Mesothelial cell of epicardium (in vitro differentiated cells): ENCODE results near the gene FPR2. TPM values are rescaled to one million over a fixed set of nuclear protein-coding genes. Genes with fewer than 3 reads are reported as not detected.

Experiments
- DNase-seq, 2 experiments: peaks; one replicate each; pipeline ENCODE4 v3.0.0; 2021; ENCODE audit warnings: low spot score in 2 of 2; ENCODE audit not compliant: unreplicated experiment in 2 of 2
- H3K27ac Mint-ChIP-seq: 2 replicates; pipeline ENCODE4 v1.8.0; 2021; ENCODE audit warnings: mixed read lengths
- H3K27me3 Mint-ChIP-seq: 2 replicates; pipeline ENCODE4 v1.8.0; 2021; ENCODE audit warnings: low read depth, mixed read lengths
- H3K36me3 Mint-ChIP-seq: 2 replicates; pipeline ENCODE4 v1.8.0; 2021; ENCODE audit warnings: mixed read lengths
- H3K4me1 Mint-ChIP-seq: 2 replicates; pipeline ENCODE4 v1.8.0; 2021; ENCODE audit warnings: mixed read lengths
- H3K4me3 Mint-ChIP-seq: 2 replicates; pipeline ENCODE4 v1.8.0; 2021; ENCODE audit warnings: mild to moderate bottlenecking, moderate library complexity, mixed read lengths
- H3K9me3 Mint-ChIP-seq: 2 replicates; pipeline ENCODE4 v1.8.0; 2021; ENCODE audit warnings: mixed read lengths
- total RNA-seq: library from RNA; stranded (reverse); gene quantifications from 3 replicates; pipeline ENCODE4 v1.2.1, GENCODE V29; 2021
- TF ChIP-seq, protein P1 (sequence below): fragments of 200-600 bp; sonication (generic); IDR thresholded peaks from one replicate; pipeline ENCODE4 v1.5.0; 2021; ENCODE audit warnings: antibody characterized with exemption; ENCODE audit not compliant: unreplicated experiment

FPR2 gene
- total RNA-seq, 1 donor from 2014 or later, result not detected

DNA sequence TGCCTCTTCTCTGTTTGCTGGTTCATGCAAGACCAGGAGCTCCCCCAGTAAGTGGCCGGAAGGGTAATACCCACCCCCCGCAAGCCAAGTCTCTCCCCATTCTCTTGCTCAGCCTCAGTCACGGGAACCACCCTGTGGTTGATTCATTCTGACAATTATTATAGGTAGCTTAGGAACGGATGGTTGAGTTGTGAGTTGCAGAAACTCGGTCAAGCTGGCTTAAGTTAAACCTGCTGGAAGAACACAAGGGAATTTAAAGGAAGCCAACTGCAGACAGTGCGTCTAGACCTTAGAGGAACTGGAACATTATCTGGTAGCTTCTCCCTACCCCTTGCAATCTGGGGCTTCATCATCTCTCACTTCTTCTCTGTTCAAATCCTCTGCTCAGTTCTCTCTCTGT lies 18.2 kb upstream of the FPR2 start:
- H3K4me1 Mint-ChIP-seq, result no peaks in the 10 kb centered on the region
- H3K36me3 Mint-ChIP-seq, result no peaks in the 10 kb centered on the region
- DNase-seq, result no peak
- H3K4me3 Mint-ChIP-seq, result no peak overlapping the region
- peaks cover 30% of the 10 kb centered on the region for H3K9me3 Mint-ChIP-seq
- H3K27me3 Mint-ChIP-seq, result no peaks in the 10 kb centered on the region
- no peak overlapping the region for H3K27ac Mint-ChIP-seq
- TF ChIP-seq, protein P1, sequence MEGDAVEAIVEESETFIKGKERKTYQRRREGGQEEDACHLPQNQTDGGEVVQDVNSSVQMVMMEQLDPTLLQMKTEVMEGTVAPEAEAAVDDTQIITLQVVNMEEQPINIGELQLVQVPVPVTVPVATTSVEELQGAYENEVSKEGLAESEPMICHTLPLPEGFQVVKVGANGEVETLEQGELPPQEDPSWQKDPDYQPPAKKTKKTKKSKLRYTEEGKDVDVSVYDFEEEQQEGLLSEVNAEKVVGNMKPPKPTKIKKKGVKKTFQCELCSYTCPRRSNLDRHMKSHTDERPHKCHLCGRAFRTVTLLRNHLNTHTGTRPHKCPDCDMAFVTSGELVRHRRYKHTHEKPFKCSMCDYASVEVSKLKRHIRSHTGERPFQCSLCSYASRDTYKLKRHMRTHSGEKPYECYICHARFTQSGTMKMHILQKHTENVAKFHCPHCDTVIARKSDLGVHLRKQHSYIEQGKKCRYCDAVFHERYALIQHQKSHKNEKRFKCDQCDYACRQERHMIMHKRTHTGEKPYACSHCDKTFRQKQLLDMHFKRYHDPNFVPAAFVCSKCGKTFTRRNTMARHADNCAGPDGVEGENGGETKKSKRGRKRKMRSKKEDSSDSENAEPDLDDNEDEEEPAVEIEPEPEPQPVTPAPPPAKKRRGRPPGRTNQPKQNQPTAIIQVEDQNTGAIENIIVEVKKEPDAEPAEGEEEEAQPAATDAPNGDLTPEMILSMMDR, result no peak

DNA sequence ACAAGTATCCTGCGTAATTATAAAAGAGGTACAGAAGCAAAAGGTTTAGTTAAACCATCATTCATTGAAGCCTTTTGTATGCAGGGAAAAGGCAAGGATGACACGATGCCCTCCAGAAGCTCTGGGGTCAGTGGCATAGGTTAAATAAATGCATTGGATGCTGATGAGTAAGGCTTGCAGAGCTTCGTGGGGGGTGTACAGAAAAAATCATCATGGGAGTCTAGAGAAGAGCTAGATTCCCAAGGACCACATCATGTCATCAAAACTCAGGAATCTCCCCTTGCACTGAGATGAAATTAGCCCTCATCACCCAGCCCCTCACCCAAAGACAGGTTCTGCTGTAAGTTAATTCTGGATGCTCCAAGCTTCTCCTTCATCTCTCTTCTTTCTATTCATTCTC lies 17.6 kb upstream of the FPR2 start:
- Mint-ChIP-seq H3K36me3 (no peaks in the 10 kb centered on the region), H3K27me3 (no peaks in the 10 kb centered on the region), H3K9me3 (peaks cover 34% of the 10 kb centered on the region), H3K4me3 (no peak overlapping the region), H3K27ac (no peak overlapping the region), H3K4me1 (no peaks in the 10 kb centered on the region)
- DNase-seq, result no peak
- TF ChIP-seq, protein P1, result no peak

DNA sequence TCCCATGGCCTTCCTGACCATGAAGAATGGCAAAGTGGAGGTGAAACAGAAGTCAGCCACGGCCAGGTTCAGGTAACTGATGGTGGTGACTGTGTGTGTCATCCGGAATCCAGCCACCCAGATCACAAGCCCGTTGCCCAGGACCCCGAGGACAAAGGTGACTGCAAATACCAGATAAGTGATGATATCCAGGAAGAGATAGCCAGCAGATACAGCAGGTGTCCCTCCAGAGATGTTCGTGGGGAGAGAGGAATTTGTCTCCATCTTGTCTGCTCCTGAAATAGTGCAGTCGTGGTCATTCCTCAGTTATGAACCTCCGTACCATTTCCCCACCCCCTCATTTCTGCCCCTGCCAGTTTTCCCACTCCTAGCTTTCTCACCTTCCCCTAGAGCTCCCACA lies 14.2 kb upstream of the FPR2 start:
- TF ChIP-seq, protein P1, result no peak
- Mint-ChIP-seq H3K9me3 (peaks cover 44% of the 10 kb centered on the region), H3K27me3 (no peaks in the 10 kb centered on the region), H3K4me1 (no peaks in the 10 kb centered on the region), H3K36me3 (no peaks in the 10 kb centered on the region), H3K27ac (no peak overlapping the region), H3K4me3 (no peak overlapping the region)
- DNase-seq, result no peak

DNA sequence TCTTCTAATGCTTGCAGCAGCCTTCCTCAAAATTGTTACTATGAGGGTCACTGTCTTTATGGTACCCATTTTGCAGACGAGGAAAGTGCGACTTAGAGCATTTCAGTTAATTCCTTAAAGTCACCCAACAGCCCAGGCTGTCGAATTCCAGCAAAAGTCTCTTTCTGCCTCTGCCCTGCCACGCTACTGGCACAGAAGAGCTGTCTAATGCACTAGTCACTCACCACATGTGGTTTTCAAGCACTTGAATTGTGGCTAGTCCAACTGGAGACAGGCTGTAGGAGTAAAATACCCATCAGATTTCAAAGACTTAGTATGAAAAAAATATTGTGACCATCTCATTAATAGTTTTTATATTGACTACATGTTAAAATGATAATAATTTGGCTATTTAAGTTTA lies 11.0 kb upstream of the FPR2 start:
- no peak overlapping the region for H3K27ac Mint-ChIP-seq
- no peaks in the 10 kb centered on the region for H3K36me3 Mint-ChIP-seq
- TF ChIP-seq, protein P1, result no peak
- H3K4me1 Mint-ChIP-seq, result no peaks in the 10 kb centered on the region
- no peak overlapping the region for H3K4me3 Mint-ChIP-seq
- H3K27me3 Mint-ChIP-seq, result no peaks in the 10 kb centered on the region
- DNase-seq, result no peak
- peaks cover 53% of the 10 kb centered on the region for H3K9me3 Mint-ChIP-seq

DNA sequence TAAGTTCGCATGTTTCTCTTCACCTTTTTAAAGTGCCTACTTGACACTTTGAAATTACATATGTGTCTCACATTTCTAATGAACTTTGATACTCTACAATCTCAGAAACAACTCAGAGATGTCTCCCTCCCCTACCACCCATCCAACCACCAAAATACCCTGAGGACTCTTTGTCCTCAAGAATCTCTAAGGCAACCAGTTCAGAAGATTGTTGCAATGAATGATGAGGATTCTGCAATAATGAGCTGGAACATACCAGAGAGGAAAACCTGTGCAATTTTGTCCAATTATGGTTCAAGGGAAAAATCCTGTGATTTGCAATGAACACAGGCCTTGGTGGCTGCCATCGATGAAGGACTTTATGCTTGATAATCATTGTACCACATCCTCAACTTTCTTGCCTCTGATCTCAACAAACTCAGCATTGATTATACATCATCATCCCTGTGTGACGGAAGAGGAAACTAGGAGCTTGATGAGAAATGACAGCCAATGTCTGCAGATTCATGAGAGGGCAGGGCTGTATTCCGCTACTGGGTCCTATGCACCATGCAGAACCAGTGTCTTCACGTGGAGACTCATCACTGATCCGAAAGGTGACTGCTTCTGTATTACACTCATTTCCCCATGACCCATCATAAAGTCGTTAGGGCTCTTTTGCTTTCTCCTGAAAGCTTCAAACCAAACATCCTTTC lies 10.4 kb upstream of the FPR2 start:
- Mint-ChIP-seq H3K4me1 (no peaks in the 10 kb centered on the region), H3K27ac (no peak overlapping the region), H3K4me3 (no peak overlapping the region), H3K27me3 (no peaks in the 10 kb centered on the region), H3K36me3 (no peaks in the 10 kb centered on the region), H3K9me3 (peaks cover 56% of the 10 kb centered on the region)
- no peak for DNase-seq
- TF ChIP-seq, protein P1, result no peak

DNA sequence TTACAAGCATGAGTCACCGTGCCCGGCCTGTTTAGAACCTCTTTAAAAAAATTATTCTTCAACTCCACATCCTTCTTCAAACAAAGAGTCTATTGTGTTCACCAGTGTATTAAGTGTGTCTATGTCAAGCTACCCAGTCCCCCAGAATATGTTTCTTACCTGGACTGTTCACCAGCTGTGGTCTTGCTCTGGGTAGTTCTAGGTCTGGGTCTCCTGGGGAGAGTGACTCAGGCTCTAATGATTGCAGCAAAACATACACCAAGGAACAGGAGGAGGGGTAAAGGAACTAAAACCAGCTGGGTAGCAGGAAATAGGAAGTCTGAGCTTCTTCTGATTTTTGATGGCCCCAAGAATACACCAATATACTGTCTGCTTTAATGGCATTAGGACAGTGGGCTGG lies 9.3 kb upstream of the FPR2 start, which contains the start of gene FPR1:
FPR1 (minus strand) TSS at position 224 of the 400 bp plus-strand sequence. CDS start 4,884 bp downstream, outside the sequence.
- no peaks in the 10 kb centered on the region for H3K36me3 Mint-ChIP-seq
- H3K9me3 Mint-ChIP-seq, result peaks cover 62% of the 10 kb centered on the region
- H3K4me1 Mint-ChIP-seq, result no peaks in the 10 kb centered on the region
- DNase-seq, result no peak
- no peak within 1 kb of the TSS for H3K27ac Mint-ChIP-seq
- no peak within 1 kb of the TSS for H3K4me3 Mint-ChIP-seq
- TF ChIP-seq, protein P1, result no peak
- H3K27me3 Mint-ChIP-seq, result no peaks in the 10 kb centered on the region
